ENCODE measurements around the gene KLHL30.

The KLHL30 gene

GRCh38 chr2:238116298-238117198 lies 21.9 kb upstream of the KLHL30 start:
- Histone ChIP-seq H3K4me3 (ENCODE audit: low read depth, low read length, poor library complexity, severe bottlenecking) (no peak overlapping the region), H3K4me2 (ENCODE audit: low read length) (no peak overlapping the region), H3K9me2 (ENCODE audit: low read depth, low read length) (no peaks in the 10 kb centered on the region), H4K20me1 (ENCODE audit: insufficient read depth, low read length) (no peaks in the 10 kb centered on the region), H3K79me2 (ENCODE audit: insufficient read depth, low read length) (no peaks in the 10 kb centered on the region), H3K9me3 (ENCODE audit: low read length) (peaks cover 8% of the 10 kb centered on the region; the same call in 1 of the 2 replicates), H3K4me1 (ENCODE audit: insufficient read depth, low read length, severe bottlenecking) (no peaks in the 10 kb centered on the region), H3K27ac (ENCODE audit: low read depth, low read length, poor library complexity, severe bottlenecking) (no peak overlapping the region), H3K9ac (ENCODE audit: low read length) (no peak overlapping the region), H3K27me3 (ENCODE audit: insufficient read depth, low read length) (peaks cover 11% of the 10 kb centered on the region), H3K36me3 (ENCODE audit: insufficient read depth, low read length) (no peaks in the 10 kb centered on the region; the same call in 1 of the 2 replicates), H2AFZ (ENCODE audit: low read length) (no peak overlapping the region), H3F3A (ENCODE audit: insufficient read depth, low read length) (no peaks in the 10 kb centered on the region)
- TF ChIP-seq EZH2 (IDR thresholded peaks at IDR 0.05; ENCODE audit: borderline replicate concordance, low read length) (no peak), CTCF (IDR thresholded peaks at IDR 0.05; ENCODE audit: low read length) (no peak)

- H2AFZ ChIP-seq (ENCODE audit: low read length): no peak overlapping the region
Observed at GRCh38 chr2:238117199-238118154, 21.0 kb upstream of the KLHL30 start.

More at GRCh38 chr2:238117199-238118154, 21.0 kb upstream of the KLHL30 start:
- Histone ChIP-seq H3K9me3 (ENCODE audit: low read length) (peaks cover 8% of the 10 kb centered on the region; the same call in 1 of the 2 replicates), H3K79me2 (ENCODE audit: insufficient read depth, low read length) (no peaks in the 10 kb centered on the region), H3K4me2 (ENCODE audit: low read length) (no peak overlapping the region), H3K36me3 (ENCODE audit: insufficient read depth, low read length) (no peaks in the 10 kb centered on the region; the same call in 1 of the 2 replicates), H3K4me3 (ENCODE audit: low read depth, low read length, poor library complexity, severe bottlenecking) (no peak overlapping the region), H3K27me3 (ENCODE audit: insufficient read depth, low read length) (peaks cover 11% of the 10 kb centered on the region), H3K4me1 (ENCODE audit: insufficient read depth, low read length, severe bottlenecking) (no peaks in the 10 kb centered on the region), H3K9me2 (ENCODE audit: low read depth, low read length) (no peaks in the 10 kb centered on the region), H3K9ac (ENCODE audit: low read length) (no peak overlapping the region), H3F3A (ENCODE audit: insufficient read depth, low read length) (no peaks in the 10 kb centered on the region), H3K27ac (ENCODE audit: low read depth, low read length, poor library complexity, severe bottlenecking) (no peak overlapping the region), H4K20me1 (ENCODE audit: insufficient read depth, low read length) (no peaks in the 10 kb centered on the region)
- no peak for TF ChIP-seq CTCF (IDR thresholded peaks at IDR 0.05; ENCODE audit: low read length)
- no peak for TF ChIP-seq EZH2 (IDR thresholded peaks at IDR 0.05; ENCODE audit: borderline replicate concordance, low read length)

Measured in OCI-LY1 (cell line).